HepG2 (cell line): Measurements from ENCODE around the gene BCAS4. TPM values are rescaled to one million over a fixed set of nuclear protein-coding genes. Genes with fewer than 3 reads are reported as not detected.

Experiments
- AHR ChIP-seq: IDR thresholded peaks from 2 replicates; pipeline ENCODE4 v1.6.1; 2018; ENCODE audit warnings: missing genetic modification reagents, missing compliant biosample characterization
- BCL6 ChIP-seq: IDR thresholded peaks from 2 replicates; pipeline ENCODE4 v1.6.1; 2016; ENCODE audit warnings: missing genetic modification reagents, missing compliant biosample characterization
- ERF ChIP-seq: IDR thresholded peaks from 2 replicates; pipeline ENCODE4 v1.6.1; 2018; ENCODE audit warnings: missing biosample characterization, missing genetic modification reagents
- FOXC1 ChIP-seq: sonication (generic); formaldehyde crosslinking; IDR thresholded peaks from 2 replicates; pipeline ENCODE4 v1.8.0; 2022; ENCODE audit warnings: mild to moderate bottlenecking, missing genetic modification reagents, borderline replicate concordance
- GATAD2A ChIP-seq: IDR thresholded peaks from 2 replicates; pipeline ENCODE4 v1.6.1; 2016
- GZF1 ChIP-seq: sonication (generic); formaldehyde crosslinking; IDR thresholded peaks from 2 replicates; pipeline ENCODE4 v1.5.1; 2020; ENCODE audit warnings: mild to moderate bottlenecking, missing genetic modification reagents
- HDAC2 ChIP-seq: sonication (generic); formaldehyde crosslinking; IDR thresholded peaks from 2 replicates; pipeline ENCODE4 v1.4.0; 2020; ENCODE audit warnings: missing genetic modification reagents
- HIVEP1 ChIP-seq: sonication (generic); formaldehyde crosslinking; IDR thresholded peaks from 2 replicates; pipeline ENCODE4 v1.4.0; 2020; ENCODE audit warnings: mild to moderate bottlenecking, missing genetic modification reagents
- HNRNPK ChIP-seq: fragments of 200-400 bp; formaldehyde crosslinking; IDR thresholded peaks from 2 replicates; pipeline ENCODE4 v1.6.1; 2018; ENCODE audit warnings: low read length, low read depth, moderate library complexity, mild to moderate bottlenecking; ENCODE audit not compliant: poor library complexity, severe bottlenecking
- JUN ChIP-seq: sonication (generic); formaldehyde crosslinking; IDR thresholded peaks from 2 replicates; pipeline ENCODE4 v1.4.0; 2020; ENCODE audit warnings: mild to moderate bottlenecking, missing genetic modification reagents
- JUNB ChIP-seq: sonication (generic); formaldehyde crosslinking; IDR thresholded peaks from 2 replicates; pipeline ENCODE4 v1.8.0; 2022; ENCODE audit warnings: missing genetic modification reagents, mild to moderate bottlenecking, borderline replicate concordance
- NFE2L1 ChIP-seq: sonication (generic); formaldehyde crosslinking; IDR thresholded peaks from 2 replicates; pipeline ENCODE4 v1.4.0; 2020; ENCODE audit warnings: missing genetic modification reagents, mild to moderate bottlenecking, borderline replicate concordance
- POLR2AphosphoS5 ChIP-seq: IDR thresholded peaks from 2 replicates; pipeline ENCODE4 v1.6.1; 2012; ENCODE audit warnings: low read depth, low read length
- RFX1 ChIP-seq: fragments of 450-650 bp; IDR thresholded peaks from 2 replicates; pipeline ENCODE4 v1.6.1; 2017
- SNAPC5 ChIP-seq: sonication (generic); formaldehyde crosslinking; IDR thresholded peaks from 2 replicates; pipeline ENCODE4 v1.8.1; 2023; ENCODE audit warnings: mild to moderate bottlenecking, missing genetic modification reagents, borderline replicate concordance
- SP140L ChIP-seq: sonication (generic); formaldehyde crosslinking; IDR thresholded peaks from 2 replicates; pipeline ENCODE4 v1.4.0; 2020; ENCODE audit warnings: missing genetic modification reagents, borderline replicate concordance
- SP4 ChIP-seq: sonication (generic); formaldehyde crosslinking; IDR thresholded peaks from 2 replicates; pipeline ENCODE4 v1.8.1; 2023; ENCODE audit warnings: mild to moderate bottlenecking, missing genetic modification reagents
- USF2 ChIP-seq, 2 experiments: sonication (generic) in 1 of 2; formaldehyde crosslinking in 1 of 2; IDR thresholded peaks; 2 replicates each; pipeline versions ENCODE4 v1.5.1 to v1.6.1; 2011 to 2020; ENCODE audit warnings: borderline replicate concordance in 1 of 2, low read depth in 1 of 2, low read length in 1 of 2, mild to moderate bottlenecking in 1 of 2, missing genetic modification reagents in 1 of 2, moderate library complexity in 1 of 2
- XRCC5 ChIP-seq: fragments of 200-400 bp; formaldehyde crosslinking; optimal IDR thresholded peaks from 2 replicates; pipeline ENCODE3; 2017; ENCODE audit warnings: mild to moderate bottlenecking, low read length
- ZBTB8A ChIP-seq: sonication (generic); formaldehyde crosslinking; IDR thresholded peaks from 2 replicates; pipeline ENCODE4 v1.4.0; 2020; ENCODE audit warnings: mild to moderate bottlenecking, low read depth, missing genetic modification reagents, borderline replicate concordance
- ZFAT ChIP-seq: sonication (generic); formaldehyde crosslinking; conservative IDR thresholded peaks from 2 replicates; pipeline ENCODE4 v1.8.1; 2023; ENCODE audit warnings: missing genetic modification reagents, inconsistent platforms
- ZNF274 ChIP-seq: sonication (generic); formaldehyde crosslinking; IDR thresholded peaks from 2 replicates; pipeline ENCODE4 v1.5.1; 2020; ENCODE audit warnings: mild to moderate bottlenecking, missing genetic modification reagents
- ZNF598 ChIP-seq: sonication (generic); formaldehyde crosslinking; IDR thresholded peaks from 2 replicates; pipeline ENCODE4 v1.5.1; 2020; ENCODE audit warnings: mild to moderate bottlenecking, missing genetic modification reagents, borderline replicate concordance
- ZNF605 ChIP-seq: sonication (generic); formaldehyde crosslinking; IDR thresholded peaks from 2 replicates; pipeline ENCODE4 v1.8.0; 2022; ENCODE audit warnings: mild to moderate bottlenecking, missing genetic modification reagents
- ZNF766 ChIP-seq: sonication (generic); formaldehyde crosslinking; IDR thresholded peaks from 2 replicates; pipeline ENCODE4 v1.5.0; 2020; ENCODE audit warnings: missing genetic modification reagents, borderline replicate concordance
- polyA plus RNA-seq, 8 experiments: library from polyadenylated mRNA; depleted of rRNA in 3 of 8; stranded (reverse) in 7 of 8; unstranded in 1 of 8; fragments of >200 nt; fragmentation: Illumina TruSeq in 4 of 8; extraction: Trizol in 4 of 8; gene quantifications; 2 replicates each; pipeline versions ENCODE4 v1.2.1 to v1.2.3, GENCODE V29; 2011 to 2016; ENCODE audit warnings: low read depth in 4 of 8, missing spikeins in 1 of 8, mixed read lengths in 1 of 8; ENCODE audit not compliant: insufficient read depth in 1 of 8
- total RNA-seq, 5 experiments: library from RNA; depleted of rRNA; stranded (reverse); fragments of >200 nt; fragmentation: Illumina TruSeq; extraction: Trizol; gene quantifications; 2 replicates each; pipeline ENCODE4 v1.2.3, GENCODE V29; 2016; ENCODE audit warnings: low read depth in 1 of 5

Gene BCAS4
- total and polyA plus RNA-seq, 2 of the 13 experiments (the other 11 are each of a cell fraction or from before 2014, with no cell fraction given), result 7.2 to 8.0 TPM

- TF ChIP-seq SNAPC5 (CRISPR knock-in tag), result no peak
- TF ChIP-seq ZNF766 (CRISPR knock-in tag), result no peak
- peak; percentile 97 for TF ChIP-seq GATAD2A
- TF ChIP-seq JUN (CRISPR knock-in tag), result peak; percentile 50; the same call in 1 of the 2 replicates
- TF ChIP-seq POLR2AphosphoS5, result no peak
- no peak for TF ChIP-seq ZFAT
- no peak for TF ChIP-seq ZNF598 (CRISPR knock-in tag)
- TF ChIP-seq ERF (CRISPR knock-in tag), result peak; percentile 80
- TF ChIP-seq HDAC2 (CRISPR knock-in tag), result peak; percentile 94
- no peak for TF ChIP-seq FOXC1
- TF ChIP-seq SP140L, result no peak
- TF ChIP-seq NFE2L1 (CRISPR knock-in tag), result no peak
- no peak; the same call in 1 of the 2 replicates for TF ChIP-seq AHR (CRISPR knock-in tag)
- TF ChIP-seq RFX1, result no peak
- no peak for TF ChIP-seq HNRNPK
- TF ChIP-seq ZNF605 (CRISPR knock-in tag), result no peak
- peak; percentile 84 for TF ChIP-seq BCL6 (CRISPR knock-in tag)
- no peak for TF ChIP-seq USF2 (IDR thresholded peaks at IDR 0.05; ENCODE audit: low read depth, low read length)
- TF ChIP-seq USF2 (CRISPR knock-in tag; IDR thresholded peaks at IDR 0.05; ENCODE audit: borderline replicate concordance), result no peak
- TF ChIP-seq ZBTB8A, result no peak
- TF ChIP-seq HIVEP1 (CRISPR knock-in tag), result no peak
- TF ChIP-seq JUNB, result no peak
- no peak for TF ChIP-seq SP4 (CRISPR knock-in tag)
- no peak for TF ChIP-seq ZNF274 (CRISPR knock-in tag)
- TF ChIP-seq XRCC5, result peak; percentile 67
- peak; percentile 25; the same call in 1 of the 2 replicates for TF ChIP-seq GZF1 (CRISPR knock-in tag)
Measured at GRCh38 chr20:50746138-50746940, 48.5 kb upstream of the BCAS4 start (continued).
